Measurements from ENCODE around the gene TMEM164.
"Not testable (repeated sequence)": the region's sequence is repeated elsewhere in the genome, so short reads cannot be mapped to it uniquely, and the experiment has no call there.

TMEM164 gene

GRCh38 chrX:110138557-110138956 is 135.6 kb downstream of the TMEM164 start:
- no peak for DNase-seq

- DNase-seq = no peak
Measured at GRCh38 chrX:110139172-110139571, 136.3 kb downstream of the TMEM164 start.

GRCh38 chrX:110142096-110142495 is 139.2 kb downstream of the TMEM164 start:
- no peak for DNase-seq

GRCh38 chrX:110143454-110144210 is 140.7 kb downstream of the TMEM164 start:
- peak in 1 of 2 donors; percentile 3 for DNase-seq

- no peak for DNase-seq
Measured at GRCh38 chrX:110145311-110145710, 142.4 kb downstream of the TMEM164 start.

- DNase-seq = peak in 1 of 2 donors; percentile 47
Measured at GRCh38 chrX:110145854-110146253, 142.9 kb downstream of the TMEM164 start.

- DNase-seq = peak; percentile 1 to 2
Measured at GRCh38 chrX:110146521-110146920, 143.6 kb downstream of the TMEM164 start.

GRCh38 chrX:110153244-110153643 is 150.3 kb downstream of the TMEM164 start:
- DNase-seq = no peak

GRCh38 chrX:110153896-110154295 is 151.0 kb downstream of the TMEM164 start:
- no peak for DNase-seq

GRCh38 chrX:110154328-110154727 is 151.4 kb downstream of the TMEM164 start:
- DNase-seq = not testable (repeated sequence)

GRCh38 chrX:110155759-110156158 is 152.8 kb downstream of the TMEM164 start:
- DNase-seq = no peak

- DNase-seq = no peak
Measured at GRCh38 chrX:110156167-110156754, 153.3 kb downstream of the TMEM164 start.

GRCh38 chrX:110157444-110157843 is 154.5 kb downstream of the TMEM164 start:
- DNase-seq = no peak

- DNase-seq = no peak
Measured at GRCh38 chrX:110159235-110159634, 156.3 kb downstream of the TMEM164 start.

GRCh38 chrX:110159865-110160264 is 157.0 kb downstream of the TMEM164 start:
- no peak for DNase-seq

GRCh38 chrX:110161361-110161686 is 158.4 kb downstream of the TMEM164 start:
- DNase-seq = no peak

- no peak for DNase-seq
Measured at GRCh38 chrX:110162131-110162530, 159.2 kb downstream of the TMEM164 start.

GRCh38 chrX:110162867-110163266 is 160.0 kb downstream of the TMEM164 start:
- no peak for DNase-seq

- no peak for DNase-seq
Measured at GRCh38 chrX:110163488-110163887, 160.6 kb downstream of the TMEM164 start.

GRCh38 chrX:110167952-110168451 is 165.1 kb downstream of the TMEM164 start:
- DNase-seq = no peak

GRCh38 chrX:110168585-110168984 is 165.7 kb downstream of the TMEM164 start:
- DNase-seq = no peak

GRCh38 chrX:110170029-110170428 is 167.1 kb downstream of the TMEM164 start:
- no peak for DNase-seq

GRCh38 chrX:110171442-110171841 is 168.5 kb downstream of the TMEM164 start:
- DNase-seq = no peak

GRCh38 chrX:110172215-110172614 is 169.3 kb downstream of the TMEM164 start:
- DNase-seq = no peak
